Thoracic aorta (tissue), 2 donors: ENCODE measurements around the gene CREB5. TPM values are rescaled to one million over a fixed set of nuclear protein-coding genes. Genes with fewer than 3 reads are reported as not detected.

Experiments used
- ATAC-seq: fragments of 150-250 bp; one replicate; pipeline ENCODE4 v1.8.0; 2017; ENCODE audit warnings: low read depth; ENCODE audit not compliant: insufficient number of reproducible peaks, low FRiP score
- DNase-seq: peaks from one replicate; pipeline ENCODE4 v3.0.0-alpha.2; 2020; ENCODE audit warnings: low spot score
- H3K27ac ChIP-seq, 2 donors: fragments of 200-600 bp; sonication (generic); 1 replicate in 1 of 2; 2 replicates in 1 of 2; pipeline ENCODE4 v1.5.1; 2016; ENCODE audit warnings: mild to moderate bottlenecking in 2 of 2, moderate library complexity in 2 of 2
- H3K27me3 ChIP-seq: fragments of 200-600 bp; sonication (generic); replicated peaks from 2 replicates; pipeline ENCODE4 v1.6.0; 2016; ENCODE audit warnings: mild to moderate bottlenecking; ENCODE audit not compliant: insufficient read depth
- H3K36me3 ChIP-seq: fragments of 200-600 bp; sonication (generic); one replicate; pipeline ENCODE4 v1.5.1; 2016
- H3K4me1 ChIP-seq, 2 donors: fragments of 200-600 bp; sonication (generic); 1 replicate in 1 of 2; 2 replicates in 1 of 2; pipeline versions ENCODE4 v1.5.1 to v1.6.0; 2016; ENCODE audit warnings: low read depth in 2 of 2, mild to moderate bottlenecking in 1 of 2; ENCODE audit not compliant: control insufficient read depth in 1 of 2
- H3K4me3 ChIP-seq: fragments of 200-600 bp; sonication (generic); 2 replicates; pipeline ENCODE4 v1.5.1; 2016; ENCODE audit warnings: mild to moderate bottlenecking
- H3K9me3 ChIP-seq: fragments of 200-600 bp; sonication (generic); 2 replicates; pipeline ENCODE4 v1.5.1; 2016
- total RNA-seq, 2 donors: library from RNA; depleted of rRNA; stranded (reverse); fragments of >200 nt; gene quantifications; one replicate each; pipeline versions ENCODE4 v1.1.0 to v1.2.3, GENCODE V29; 2016
- TF ChIP-seq, protein P1 (sequence below): fragments of 200-600 bp; sonication (generic); IDR thresholded peaks from one replicate; pipeline ENCODE4 v1.5.1; 2019; ENCODE audit warnings: antibody characterized with exemption

Gene CREB5
- total RNA-seq, 2 donors from 2014 or later, result 44.4 to 49.1 TPM

DNA sequence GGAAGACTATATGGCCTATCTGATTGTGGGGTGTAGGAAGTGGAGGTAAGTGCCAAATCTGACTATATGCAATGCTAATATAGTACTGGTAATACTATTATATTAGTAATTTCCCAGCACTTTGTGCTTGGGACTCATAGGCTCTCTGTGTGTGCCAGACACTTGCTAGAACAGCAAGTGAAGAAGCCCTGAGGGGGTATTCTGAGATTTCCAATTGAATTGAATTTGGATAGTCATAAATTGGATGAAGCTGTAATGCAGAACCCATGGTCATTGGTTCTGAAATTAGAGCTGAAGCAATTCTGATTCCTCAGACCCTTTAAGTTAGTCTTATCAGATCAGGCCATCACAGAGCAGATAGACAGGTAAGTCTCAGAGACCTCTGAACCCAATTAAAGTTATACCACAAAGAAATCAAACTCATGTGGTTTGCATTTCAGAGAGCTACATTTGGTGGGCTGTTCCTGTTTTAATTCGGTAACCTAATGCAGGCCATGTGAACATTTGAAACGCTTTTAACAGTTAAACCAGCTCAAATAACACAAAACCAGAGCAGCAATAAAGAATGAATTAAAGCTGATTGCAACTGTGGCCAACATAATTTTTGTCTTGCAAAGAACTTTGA lies 179.5 kb downstream of the CREB5 start:
- ATAC-seq (no peak), DNase-seq (no peak)
- Histone ChIP-seq H3K27me3 (no peaks in the 10 kb centered on the region), H3K36me3 (no peaks in the 10 kb centered on the region), H3K4me3 (no peak overlapping the region), H3K4me1 (peaks cover 0 to 20% of the 10 kb centered on the region in 2 donors), H3K9me3 (no peaks in the 10 kb centered on the region), H3K27ac (no peak overlapping the region)
- TF ChIP-seq, protein P1, sequence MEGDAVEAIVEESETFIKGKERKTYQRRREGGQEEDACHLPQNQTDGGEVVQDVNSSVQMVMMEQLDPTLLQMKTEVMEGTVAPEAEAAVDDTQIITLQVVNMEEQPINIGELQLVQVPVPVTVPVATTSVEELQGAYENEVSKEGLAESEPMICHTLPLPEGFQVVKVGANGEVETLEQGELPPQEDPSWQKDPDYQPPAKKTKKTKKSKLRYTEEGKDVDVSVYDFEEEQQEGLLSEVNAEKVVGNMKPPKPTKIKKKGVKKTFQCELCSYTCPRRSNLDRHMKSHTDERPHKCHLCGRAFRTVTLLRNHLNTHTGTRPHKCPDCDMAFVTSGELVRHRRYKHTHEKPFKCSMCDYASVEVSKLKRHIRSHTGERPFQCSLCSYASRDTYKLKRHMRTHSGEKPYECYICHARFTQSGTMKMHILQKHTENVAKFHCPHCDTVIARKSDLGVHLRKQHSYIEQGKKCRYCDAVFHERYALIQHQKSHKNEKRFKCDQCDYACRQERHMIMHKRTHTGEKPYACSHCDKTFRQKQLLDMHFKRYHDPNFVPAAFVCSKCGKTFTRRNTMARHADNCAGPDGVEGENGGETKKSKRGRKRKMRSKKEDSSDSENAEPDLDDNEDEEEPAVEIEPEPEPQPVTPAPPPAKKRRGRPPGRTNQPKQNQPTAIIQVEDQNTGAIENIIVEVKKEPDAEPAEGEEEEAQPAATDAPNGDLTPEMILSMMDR, result no peak

GRCh38 chr7:28592861-28593260 lies 180.5 kb downstream of the CREB5 start:
- H3K4me1 ChIP-seq, result peaks cover 0 to 9% of the 10 kb centered on the region in 2 donors
- DNase-seq (no peak), ATAC-seq (no peak)
- no peak overlapping the region for H3K4me3 ChIP-seq
- TF ChIP-seq, protein P1, result no peak
- no peak overlapping the region for H3K27ac ChIP-seq
- H3K27me3 ChIP-seq, result no peaks in the 10 kb centered on the region
- no peaks in the 10 kb centered on the region for H3K9me3 ChIP-seq
- no peaks in the 10 kb centered on the region for H3K36me3 ChIP-seq

GRCh38 chr7:28595076-28595475 lies 182.8 kb downstream of the CREB5 start:
- H3K4me3 ChIP-seq, result no peak overlapping the region
- TF ChIP-seq, protein P1, result no peak
- H3K36me3 ChIP-seq, result no peaks in the 10 kb centered on the region
- ATAC-seq (no peak), DNase-seq (no peak)
- H3K27ac ChIP-seq, result no peak overlapping the region
- no peaks in the 10 kb centered on the region for H3K4me1 ChIP-seq
- no peaks in the 10 kb centered on the region for H3K9me3 ChIP-seq
- H3K27me3 ChIP-seq, result no peaks in the 10 kb centered on the region

GRCh38 chr7:28595801-28596200 lies 183.5 kb downstream of the CREB5 start:
- Histone ChIP-seq H3K4me1 (no peaks in the 10 kb centered on the region), H3K27me3 (no peaks in the 10 kb centered on the region), H3K36me3 (no peaks in the 10 kb centered on the region), H3K9me3 (no peaks in the 10 kb centered on the region), H3K27ac (no peak overlapping the region), H3K4me3 (no peak overlapping the region)
- TF ChIP-seq, protein P1, result no peak
- DNase-seq (no peak), ATAC-seq (no peak)

- Histone ChIP-seq H3K36me3 (no peaks in the 10 kb centered on the region), H3K27ac (no peak overlapping the region), H3K9me3 (no peaks in the 10 kb centered on the region), H3K4me1 (no peaks in the 10 kb centered on the region), H3K27me3 (no peaks in the 10 kb centered on the region), H3K4me3 (no peak overlapping the region)
- DNase-seq, result no peak
- TF ChIP-seq, protein P1, result no peak
- no peak for ATAC-seq
Observed at GRCh38 chr7:28596245-28596935, 184.1 kb downstream of the CREB5 start.
